ENCODE measurements around the gene IL12A.

- TF ChIP-seq POLR2AphosphoS5 (IDR thresholded peaks at IDR 0.05; ENCODE audit: low read depth, low read length) (no peak), SIN3A (IDR thresholded peaks at IDR 0.05; ENCODE audit: borderline replicate concordance, insufficient read depth, low read depth, low read length) (no peak)
- TF ChIP-seq, protein P1, sequence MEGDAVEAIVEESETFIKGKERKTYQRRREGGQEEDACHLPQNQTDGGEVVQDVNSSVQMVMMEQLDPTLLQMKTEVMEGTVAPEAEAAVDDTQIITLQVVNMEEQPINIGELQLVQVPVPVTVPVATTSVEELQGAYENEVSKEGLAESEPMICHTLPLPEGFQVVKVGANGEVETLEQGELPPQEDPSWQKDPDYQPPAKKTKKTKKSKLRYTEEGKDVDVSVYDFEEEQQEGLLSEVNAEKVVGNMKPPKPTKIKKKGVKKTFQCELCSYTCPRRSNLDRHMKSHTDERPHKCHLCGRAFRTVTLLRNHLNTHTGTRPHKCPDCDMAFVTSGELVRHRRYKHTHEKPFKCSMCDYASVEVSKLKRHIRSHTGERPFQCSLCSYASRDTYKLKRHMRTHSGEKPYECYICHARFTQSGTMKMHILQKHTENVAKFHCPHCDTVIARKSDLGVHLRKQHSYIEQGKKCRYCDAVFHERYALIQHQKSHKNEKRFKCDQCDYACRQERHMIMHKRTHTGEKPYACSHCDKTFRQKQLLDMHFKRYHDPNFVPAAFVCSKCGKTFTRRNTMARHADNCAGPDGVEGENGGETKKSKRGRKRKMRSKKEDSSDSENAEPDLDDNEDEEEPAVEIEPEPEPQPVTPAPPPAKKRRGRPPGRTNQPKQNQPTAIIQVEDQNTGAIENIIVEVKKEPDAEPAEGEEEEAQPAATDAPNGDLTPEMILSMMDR (IDR thresholded peaks at IDR 0.05), result no peak
- TF ChIP-seq, protein P2, sequence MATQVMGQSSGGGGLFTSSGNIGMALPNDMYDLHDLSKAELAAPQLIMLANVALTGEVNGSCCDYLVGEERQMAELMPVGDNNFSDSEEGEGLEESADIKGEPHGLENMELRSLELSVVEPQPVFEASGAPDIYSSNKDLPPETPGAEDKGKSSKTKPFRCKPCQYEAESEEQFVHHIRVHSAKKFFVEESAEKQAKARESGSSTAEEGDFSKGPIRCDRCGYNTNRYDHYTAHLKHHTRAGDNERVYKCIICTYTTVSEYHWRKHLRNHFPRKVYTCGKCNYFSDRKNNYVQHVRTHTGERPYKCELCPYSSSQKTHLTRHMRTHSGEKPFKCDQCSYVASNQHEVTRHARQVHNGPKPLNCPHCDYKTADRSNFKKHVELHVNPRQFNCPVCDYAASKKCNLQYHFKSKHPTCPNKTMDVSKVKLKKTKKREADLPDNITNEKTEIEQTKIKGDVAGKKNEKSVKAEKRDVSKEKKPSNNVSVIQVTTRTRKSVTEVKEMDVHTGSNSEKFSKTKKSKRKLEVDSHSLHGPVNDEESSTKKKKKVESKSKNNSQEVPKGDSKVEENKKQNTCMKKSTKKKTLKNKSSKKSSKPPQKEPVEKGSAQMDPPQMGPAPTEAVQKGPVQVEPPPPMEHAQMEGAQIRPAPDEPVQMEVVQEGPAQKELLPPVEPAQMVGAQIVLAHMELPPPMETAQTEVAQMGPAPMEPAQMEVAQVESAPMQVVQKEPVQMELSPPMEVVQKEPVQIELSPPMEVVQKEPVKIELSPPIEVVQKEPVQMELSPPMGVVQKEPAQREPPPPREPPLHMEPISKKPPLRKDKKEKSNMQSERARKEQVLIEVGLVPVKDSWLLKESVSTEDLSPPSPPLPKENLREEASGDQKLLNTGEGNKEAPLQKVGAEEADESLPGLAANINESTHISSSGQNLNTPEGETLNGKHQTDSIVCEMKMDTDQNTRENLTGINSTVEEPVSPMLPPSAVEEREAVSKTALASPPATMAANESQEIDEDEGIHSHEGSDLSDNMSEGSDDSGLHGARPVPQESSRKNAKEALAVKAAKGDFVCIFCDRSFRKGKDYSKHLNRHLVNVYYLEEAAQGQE (IDR thresholded peaks at IDR 0.05; ENCODE audit: insufficient read depth in 1 of 2, low read depth in 2 of 2, low read length in 1 of 2), result no peak
Measured at GRCh38 chr3:160016972-160017371, 28.3 kb downstream of the IL12A start.

Measured in Panc1 (cell line).